IPS DF 6.9 (cell line): ENCODE measurements around the gene WDR45.

Source experiments
- DNase-seq: peaks from one replicate; pipeline ENCODE4 v3.0.0-alpha.2; 2013; ENCODE audit warnings: low read depth, low spot score
- H3K27ac ChIP-seq: one replicate; pipeline ENCODE4 v1.5.1; 2013; ENCODE audit warnings: low read length, control low read depth
- H3K27me3 ChIP-seq: 2 replicates; pipeline ENCODE4 v1.6.1; 2013; ENCODE audit warnings: mild to moderate bottlenecking, low read length; ENCODE audit not compliant: control insufficient read depth, insufficient read depth
- H3K36me3 ChIP-seq: 2 replicates; pipeline ENCODE4 v1.6.1; 2013; ENCODE audit warnings: low read length; ENCODE audit not compliant: control insufficient read depth, insufficient read depth
- H3K4me1 ChIP-seq: 2 replicates; pipeline ENCODE4 v1.6.1; 2013; ENCODE audit warnings: low read length; ENCODE audit not compliant: control insufficient read depth, insufficient read depth
- H3K4me3 ChIP-seq: 2 replicates; pipeline ENCODE4 v1.5.1; 2013; ENCODE audit warnings: mild to moderate bottlenecking, low read length
- H3K9me3 ChIP-seq: 2 replicates; pipeline ENCODE4 v1.6.1; 2013; ENCODE audit warnings: low read length, inconsistent platforms; ENCODE audit not compliant: control insufficient read depth, insufficient read depth
- WGBS: extraction: QIAGEN DNeasy Blood & Tissue Kit; methylation state at CpG from one replicate; pipeline ENCODE4 v1.1.7; 2013; ENCODE audit warnings: mixed read lengths, missing lambda C conversion rate; ENCODE audit not compliant: insufficient read length, insufficient coverage; 5-methylcytosine and 5-hydroxymethylcytosine counted together

Gene WDR45

GRCh38 chrX:49108641-49109040 lies 29.0 kb upstream of the WDR45 start:
- Histone ChIP-seq H3K27ac (no peak overlapping the region), H3K4me1 (no peaks in the 10 kb centered on the region), H3K9me3 (no peaks in the 10 kb centered on the region), H3K36me3 (peaks cover 3% of the 10 kb centered on the region; the same call in 1 of the 2 replicates), H3K4me3 (no peak overlapping the region), H3K27me3 (no peaks in the 10 kb centered on the region)
- no CpG with 5 or more reads among the region's 2 CpGs for WGBS
- DNase-seq = no peak

- no peaks in the 10 kb centered on the region for H3K9me3 ChIP-seq
- no peak overlapping the region for H3K27ac ChIP-seq
Observed at GRCh38 chrX:49106930-49107329, 27.2 kb upstream of the WDR45 start.

GRCh38 chrX:49106296-49106695 lies 26.6 kb upstream of the WDR45 start:
- Histone ChIP-seq H3K27ac (no peak overlapping the region), H3K9me3 (no peaks in the 10 kb centered on the region), H3K4me1 (no peaks in the 10 kb centered on the region), H3K27me3 (no peaks in the 10 kb centered on the region), H3K4me3 (no peak overlapping the region), H3K36me3 (no peaks in the 10 kb centered on the region)
- no peak for DNase-seq
- WGBS = no CpG with 5 or more reads among the region's 4 CpGs

More at GRCh38 chrX:49106930-49107329, 27.2 kb upstream of the WDR45 start:
- Histone ChIP-seq H3K36me3 (no peaks in the 10 kb centered on the region), H3K4me1 (no peaks in the 10 kb centered on the region), H3K4me3 (no peak overlapping the region), H3K27me3 (no peaks in the 10 kb centered on the region)
- WGBS = no CpG with 5 or more reads among the region's 7 CpGs
- DNase-seq = no peak

GRCh38 chrX:49103637-49104036 lies 23.9 kb upstream of the WDR45 start:
- Histone ChIP-seq H3K9me3 (no peaks in the 10 kb centered on the region), H3K36me3 (no peaks in the 10 kb centered on the region), H3K27me3 (no peaks in the 10 kb centered on the region), H3K4me3 (no peak overlapping the region), H3K27ac (no peak overlapping the region), H3K4me1 (no peaks in the 10 kb centered on the region)
- DNase-seq = no peak
- WGBS = no CpG with 5 or more reads among the region's 3 CpGs

- Histone ChIP-seq H3K27ac (no peak overlapping the region), H3K27me3 (no peaks in the 10 kb centered on the region), H3K4me3 (no peak overlapping the region), H3K9me3 (no peaks in the 10 kb centered on the region), H3K36me3 (no peaks in the 10 kb centered on the region), H3K4me1 (no peaks in the 10 kb centered on the region)
- WGBS = no CpG with 5 or more reads among the region's 9 CpGs
- no peak for DNase-seq
Observed at GRCh38 chrX:49102190-49102589, 22.5 kb upstream of the WDR45 start.

GRCh38 chrX:49101629-49101984 lies 21.9 kb upstream of the WDR45 start:
- DNase-seq = no peak
- peak overlapping the region; percentile 94; the same call in 1 of the 2 replicates for H3K4me3 ChIP-seq
- H3K9me3 ChIP-seq = no peaks in the 10 kb centered on the region
- no peaks in the 10 kb centered on the region for H3K4me1 ChIP-seq
- no CpG with 5 or more reads among the region's 9 CpGs for WGBS
- no peak overlapping the region for H3K27ac ChIP-seq
- H3K27me3 ChIP-seq = no peaks in the 10 kb centered on the region
- H3K36me3 ChIP-seq = no peaks in the 10 kb centered on the region

GRCh38 chrX:49100704-49101628 lies 21.3 kb upstream of the WDR45 start:
- Histone ChIP-seq H3K36me3 (no peaks in the 10 kb centered on the region), H3K27ac (no peak overlapping the region), H3K4me1 (no peaks in the 10 kb centered on the region), H3K9me3 (no peaks in the 10 kb centered on the region), H3K27me3 (no peaks in the 10 kb centered on the region), H3K4me3 (peak overlapping the region; percentile 94)
- peak; percentile 61 for DNase-seq
- no CpG with 5 or more reads among the region's 74 CpGs for WGBS

GRCh38 chrX:49096419-49096818 lies 16.7 kb upstream of the WDR45 start:
- no peak overlapping the region for H3K27ac ChIP-seq
- no CpG with 5 or more reads among the region's 4 CpGs for WGBS
- no peak for DNase-seq
- H3K9me3 ChIP-seq = no peaks in the 10 kb centered on the region
- no peaks in the 10 kb centered on the region for H3K27me3 ChIP-seq
- no peaks in the 10 kb centered on the region for H3K4me1 ChIP-seq
- H3K4me3 ChIP-seq = no peak overlapping the region
- H3K36me3 ChIP-seq = no peaks in the 10 kb centered on the region

GRCh38 chrX:49089553-49089952 lies 9.9 kb upstream of the WDR45 start:
- no peaks in the 10 kb centered on the region for H3K36me3 ChIP-seq
- WGBS = no CpG with 5 or more reads among the region's 4 CpGs

GRCh38 chrX:49082271-49082871 lies 2.7 kb upstream of the WDR45 start:
- Histone ChIP-seq H3K4me3 (no peak overlapping the region), H3K4me1 (no peaks in the 10 kb centered on the region), H3K27ac (no peak overlapping the region), H3K9me3 (no peaks in the 10 kb centered on the region), H3K27me3 (no peaks in the 10 kb centered on the region), H3K36me3 (no peaks in the 10 kb centered on the region)
- WGBS = no CpG with 5 or more reads among the region's 4 CpGs
- no peak for DNase-seq

More at GRCh38 chrX:49089553-49089952, 9.9 kb upstream of the WDR45 start:
- Histone ChIP-seq H3K27ac (no peak overlapping the region), H3K4me3 (no peak overlapping the region), H3K9me3 (no peaks in the 10 kb centered on the region), H3K27me3 (no peaks in the 10 kb centered on the region), H3K4me1 (no peaks in the 10 kb centered on the region)
- no peak for DNase-seq
